Transverse colon (tissue), 3 donors: ENCODE measurements around the gene ASCL5.

Experiments
- CTCF ChIP-seq, 5 experiments: fragments of 200-600 bp in 3 of 5; fragments of 450-650 bp in 2 of 5; sonication (generic) in 3 of 5; IDR thresholded peaks; 1 replicate in 2 of 5; 2 replicates in 3 of 5; pipeline ENCODE4 v1.5.1; 2016 to 2017; ENCODE audit warnings: antibody characterized with exemption in 5 of 5, inconsistent platforms in 3 of 5, mild to moderate bottlenecking in 2 of 5, moderate library complexity in 1 of 5
- EP300 ChIP-seq: sonication (generic); formaldehyde crosslinking; IDR thresholded peaks from one replicate; pipeline ENCODE4 v1.6.1; 2017; ENCODE audit warnings: antibody characterized with exemption, low read depth
- POLR2A ChIP-seq: fragments of 450-650 bp; IDR thresholded peaks from one replicate; pipeline ENCODE4 v1.6.1; 2016; ENCODE audit warnings: antibody characterized with exemption, mild to moderate bottlenecking, moderate library complexity

GRCh38 chr1:201142011-201142848 is 15.2 kb upstream of the ASCL5 start:
- TF ChIP-seq CTCF (IDR thresholded peaks at IDR 0.05) (no peak), POLR2A (no peak), EP300 (no peak)
